GM18870 (cell line): ENCODE results near the gene FUBP3.

Experiments
- ATAC-seq: cut with Tn5 transposase; IDR thresholded peaks from one replicate; pipeline ENCODE4 v1.9.1; 2021; ENCODE audit warnings: moderate library complexity; ENCODE audit not compliant: unreplicated experiment

Gene FUBP3

DNA sequence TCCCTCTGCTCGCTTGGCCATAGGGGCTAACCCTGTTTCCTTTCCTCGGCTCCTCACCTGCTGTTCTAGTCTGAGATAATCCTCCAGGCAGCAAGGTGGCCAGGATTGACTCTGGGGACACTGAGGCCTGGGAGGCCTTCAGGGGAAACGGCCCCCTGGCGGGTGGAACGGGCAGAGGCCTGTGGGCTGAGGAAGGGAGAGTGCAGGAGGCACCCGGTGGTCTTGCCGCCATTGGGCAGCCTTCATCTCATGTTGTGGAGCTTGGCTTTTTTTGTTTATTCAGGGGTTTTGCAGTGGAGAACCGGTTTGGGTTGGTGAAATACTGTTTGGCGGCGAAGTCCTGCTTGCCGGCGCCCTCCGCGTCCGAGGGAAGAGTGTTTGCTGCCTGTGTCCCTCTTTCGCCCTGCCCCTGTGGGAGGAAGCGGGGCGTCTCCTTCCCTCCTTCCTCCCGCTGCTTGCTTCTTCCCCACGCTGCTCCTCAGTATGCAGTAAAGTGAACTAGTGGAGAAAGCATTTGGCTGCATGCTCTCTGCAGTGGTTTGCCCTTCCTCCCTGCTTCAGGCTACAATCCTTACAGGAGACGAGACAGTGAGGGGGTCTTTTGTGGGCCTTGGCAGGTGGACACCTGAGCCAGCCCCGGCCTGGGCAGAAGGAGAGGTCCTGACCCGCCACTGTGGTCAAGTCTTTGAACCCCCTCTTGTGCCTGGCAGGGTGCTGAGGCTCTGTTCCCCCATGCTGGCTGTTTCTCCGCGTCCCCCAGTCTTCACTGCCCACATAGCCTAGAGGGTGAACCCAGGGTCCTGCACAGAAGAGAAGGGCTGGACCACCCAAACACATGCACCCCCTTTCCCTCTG, 54.2 kb downstream of the FUBP3 start:
- no peak for ATAC-seq

DNA sequence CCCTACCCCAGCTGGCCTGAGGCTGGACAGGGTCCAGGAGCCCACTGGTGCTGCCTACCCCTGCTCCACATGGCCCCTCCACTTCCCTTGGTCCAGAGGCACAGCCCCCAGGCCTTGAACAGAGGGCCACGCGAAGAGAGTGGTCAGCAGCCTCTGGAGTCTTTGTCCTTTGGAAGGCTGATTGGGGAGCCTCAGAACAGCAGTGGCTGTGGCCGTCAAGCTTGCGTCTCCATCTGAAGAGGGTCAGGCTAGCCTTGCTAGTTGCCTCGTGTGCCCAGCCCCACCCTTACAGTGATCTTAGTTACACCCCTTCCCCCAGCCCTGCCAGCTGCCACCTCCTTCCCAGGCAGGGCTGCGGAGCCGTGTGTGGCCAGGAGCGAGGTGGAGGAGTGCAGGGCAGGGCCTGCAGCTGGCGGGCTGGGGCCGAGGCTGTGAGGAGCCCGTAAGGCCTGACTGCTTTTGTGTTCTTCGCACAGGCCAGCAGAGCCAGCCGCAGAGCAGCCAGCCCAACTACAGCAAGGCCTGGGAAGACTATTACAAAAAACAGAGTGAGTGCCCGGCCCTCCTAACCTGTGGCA, 54.9 kb downstream of the FUBP3 start:
- ATAC-seq = no peak

DNA sequence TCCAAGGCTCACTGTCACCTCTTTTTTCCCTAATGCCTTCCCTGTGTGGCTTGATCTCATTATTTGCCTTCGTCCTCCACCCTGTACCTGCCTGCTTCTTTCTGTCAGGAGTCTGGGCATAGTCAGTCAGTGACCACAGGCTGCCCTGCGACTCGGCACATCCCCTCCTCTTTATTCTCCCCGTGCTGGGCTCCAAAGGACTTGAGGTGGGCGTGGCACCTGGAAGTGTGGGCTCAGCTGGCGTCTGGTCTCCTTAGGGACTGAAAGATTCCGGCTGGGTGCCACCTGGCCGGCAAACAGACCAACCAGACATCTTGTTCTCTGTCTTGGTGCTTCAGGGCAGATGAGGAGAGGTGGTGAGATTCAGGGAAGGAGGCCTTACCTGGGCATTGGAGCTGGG, 55.4 kb downstream of the FUBP3 start:
- no peak for ATAC-seq

DNA sequence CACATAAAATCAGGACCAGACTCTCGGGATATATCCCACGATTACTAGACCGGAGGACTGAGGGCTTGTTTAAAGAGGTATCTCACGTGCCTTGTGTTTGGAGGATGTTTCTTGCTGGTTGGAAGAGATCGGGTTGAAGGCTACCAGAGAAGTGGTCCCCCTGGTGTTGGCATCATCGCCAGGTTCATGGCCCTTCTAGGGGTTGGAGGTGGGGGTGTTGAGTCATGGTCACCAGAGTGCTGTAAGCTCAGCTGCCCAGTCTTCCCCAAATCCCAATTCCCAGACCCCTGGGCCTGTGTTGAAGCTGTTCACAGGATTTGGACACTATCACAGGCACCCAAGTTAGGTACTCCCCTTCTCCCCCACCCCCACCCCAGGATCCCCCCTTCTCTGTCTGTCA, 55.9 kb downstream of the FUBP3 start:
- no peak for ATAC-seq

DNA sequence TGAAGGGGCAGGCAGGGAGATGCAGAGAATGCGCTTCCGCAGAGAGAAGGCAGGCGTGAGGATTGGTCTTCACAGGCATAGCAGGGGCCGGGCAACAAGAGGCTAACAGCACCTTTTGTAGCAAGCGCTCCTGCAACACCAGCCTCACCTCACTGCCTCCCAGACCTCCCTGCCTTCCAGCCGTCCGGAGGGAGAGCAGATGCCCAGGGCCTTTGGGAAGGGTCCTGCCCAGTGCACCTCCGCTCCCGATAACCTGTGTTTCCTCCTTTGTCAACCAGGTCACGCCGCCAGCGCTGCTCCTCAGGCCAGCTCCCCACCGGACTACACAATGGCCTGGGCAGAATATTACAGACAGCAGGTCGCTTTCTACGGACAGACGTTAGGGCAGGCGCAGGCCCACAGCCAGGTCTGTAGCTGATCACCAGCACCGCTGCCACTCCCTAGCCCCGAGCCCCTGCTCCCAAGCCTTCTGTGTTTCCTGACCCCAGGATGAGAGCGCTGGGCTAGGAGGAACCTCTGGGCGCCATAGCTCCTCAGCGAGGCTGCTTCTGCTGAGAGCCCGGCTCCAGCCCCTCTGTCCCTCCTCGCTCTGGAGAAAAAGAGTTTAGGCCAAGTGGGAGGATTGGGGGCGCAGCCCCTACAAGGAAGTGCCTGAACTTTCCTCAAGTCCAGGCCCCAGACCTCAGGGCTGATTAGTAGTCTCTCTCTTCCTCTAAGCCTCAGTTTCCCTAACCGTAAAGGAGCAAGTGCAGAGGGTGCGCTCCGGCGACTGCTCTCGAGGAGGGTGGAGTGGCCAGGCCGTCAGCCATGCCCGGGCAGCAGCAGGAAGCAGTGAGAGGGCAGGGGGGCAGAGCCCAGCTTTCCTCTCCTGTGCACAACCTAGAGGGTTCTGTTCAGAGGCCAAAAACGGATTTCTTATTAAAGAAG, 56.6 kb downstream of the FUBP3 start:
- no peak for ATAC-seq

DNA sequence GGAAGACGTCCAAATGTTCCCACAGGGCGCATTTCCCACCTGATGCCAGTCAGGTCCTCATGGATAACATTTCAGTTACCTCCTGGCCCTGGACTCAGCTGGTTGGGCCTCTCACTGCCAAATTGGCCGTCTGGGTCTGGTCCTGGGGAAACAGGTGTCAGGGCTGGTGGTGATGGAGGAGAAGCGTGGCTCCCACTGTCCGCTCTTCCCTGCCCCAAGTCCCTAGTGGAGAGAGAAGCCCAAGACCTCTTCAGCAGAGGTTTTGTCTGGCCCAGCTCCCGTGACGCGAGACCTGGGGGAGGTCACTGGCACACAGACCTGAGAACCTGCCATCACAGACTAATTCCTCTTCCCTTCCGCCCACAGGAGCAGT, 57.3 kb downstream of the FUBP3 start:
- ATAC-seq = no peak

DNA sequence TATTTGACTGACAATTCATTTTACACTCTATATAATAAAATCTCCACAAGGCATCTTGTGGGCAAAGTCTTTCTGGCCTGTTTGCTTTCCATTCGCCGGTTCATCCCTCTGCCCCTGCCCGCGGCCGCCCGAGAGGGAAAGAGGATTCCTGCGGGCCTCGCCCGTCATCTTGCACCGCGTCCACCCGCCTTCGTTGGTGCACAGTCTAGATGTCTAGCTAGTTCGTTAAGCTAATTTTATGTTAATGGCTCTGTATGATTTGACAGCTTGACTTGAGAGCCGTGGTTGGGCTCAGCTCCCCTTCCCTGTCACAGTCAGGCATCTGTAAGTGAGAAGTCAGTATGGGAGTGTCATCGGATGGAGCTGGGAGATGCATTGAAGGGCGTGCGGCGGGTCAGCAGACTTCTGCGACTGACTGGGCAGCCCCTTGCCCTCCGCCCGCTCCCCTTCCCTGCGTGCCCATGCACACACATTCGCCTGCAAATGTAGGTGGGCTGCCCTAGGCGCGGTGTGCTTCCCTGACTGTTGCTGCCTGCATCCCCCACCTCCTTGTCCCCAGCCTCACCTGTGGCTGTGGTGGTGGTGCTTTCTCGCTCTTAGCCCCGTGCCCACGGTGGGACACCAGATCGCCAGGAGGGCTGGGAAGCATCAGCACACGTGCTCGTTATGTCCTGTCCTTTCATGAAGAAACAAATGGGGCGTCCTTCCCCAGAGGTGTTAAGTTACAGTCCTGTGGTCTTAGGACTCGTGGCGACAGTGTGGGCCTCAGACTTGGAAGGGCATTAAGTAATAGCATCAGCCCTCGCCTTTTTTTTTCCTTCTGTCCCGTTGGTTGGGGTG, 59.1 kb downstream of the FUBP3 start:
- no peak for ATAC-seq

DNA sequence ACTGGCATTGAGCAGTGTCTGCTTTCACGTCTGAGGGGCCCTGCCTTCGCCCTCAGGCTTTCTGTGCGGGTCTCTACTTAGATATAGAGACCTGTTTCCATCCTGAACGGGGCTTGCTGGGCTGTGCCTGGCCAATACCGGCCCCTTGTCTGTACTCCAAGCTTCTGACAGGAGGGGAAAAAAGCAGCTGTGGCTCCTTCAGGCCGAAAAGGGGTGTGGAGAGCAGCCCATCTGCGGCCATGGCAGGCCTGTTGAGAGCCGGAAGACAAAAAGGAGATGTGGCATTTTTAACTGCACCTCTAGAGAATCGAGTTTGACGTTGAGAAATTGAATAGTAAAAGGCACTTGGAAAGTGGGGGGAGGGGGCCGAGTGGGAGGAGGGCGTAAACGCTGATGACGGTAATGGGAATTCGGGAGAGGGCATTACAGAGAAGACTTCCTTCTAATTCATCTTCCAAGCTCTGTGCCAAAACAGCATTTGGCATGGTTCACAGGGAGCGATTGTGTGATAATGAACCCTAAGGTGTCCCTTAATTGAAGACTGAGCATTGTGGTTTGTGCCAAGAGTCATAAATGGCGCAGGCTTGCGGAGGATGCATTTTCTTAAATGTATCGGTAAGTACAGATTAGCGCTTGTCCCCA, 59.9 kb downstream of the FUBP3 start:
- ATAC-seq = no peak

DNA sequence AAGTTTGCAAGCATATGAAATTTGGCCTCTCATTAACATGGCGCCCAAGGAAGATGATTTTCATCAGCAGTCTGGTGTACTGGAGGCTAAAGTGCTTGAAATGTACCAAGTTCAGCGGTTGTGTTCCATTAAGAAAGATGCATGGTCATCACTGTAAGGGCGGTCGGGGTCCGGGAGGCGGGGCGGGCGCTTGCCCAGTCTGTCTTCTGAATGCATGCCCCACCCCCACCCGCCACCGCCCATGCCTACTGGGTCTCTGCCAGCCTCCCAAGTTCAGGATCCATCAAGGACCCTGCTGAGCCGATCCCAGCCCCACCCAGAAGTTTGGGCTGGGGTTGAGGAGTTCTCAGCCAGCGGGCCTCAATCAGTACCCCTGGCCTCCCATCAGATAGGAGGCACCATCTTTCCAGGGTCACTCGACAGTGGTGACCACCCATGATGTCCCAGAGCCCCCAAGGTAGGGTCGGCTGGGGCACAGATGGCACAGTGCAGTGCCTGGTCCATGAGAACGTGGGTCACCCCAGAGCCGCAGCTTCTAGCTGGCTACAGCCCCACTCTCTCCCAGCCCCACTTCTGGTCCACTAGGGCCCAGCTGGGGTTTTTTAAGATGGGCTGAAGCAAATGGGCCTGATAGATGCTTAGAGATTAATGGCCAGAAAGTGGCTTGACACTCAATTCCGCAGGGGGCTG, 60.6 kb downstream of the FUBP3 start:
- ATAC-seq = no peak

DNA sequence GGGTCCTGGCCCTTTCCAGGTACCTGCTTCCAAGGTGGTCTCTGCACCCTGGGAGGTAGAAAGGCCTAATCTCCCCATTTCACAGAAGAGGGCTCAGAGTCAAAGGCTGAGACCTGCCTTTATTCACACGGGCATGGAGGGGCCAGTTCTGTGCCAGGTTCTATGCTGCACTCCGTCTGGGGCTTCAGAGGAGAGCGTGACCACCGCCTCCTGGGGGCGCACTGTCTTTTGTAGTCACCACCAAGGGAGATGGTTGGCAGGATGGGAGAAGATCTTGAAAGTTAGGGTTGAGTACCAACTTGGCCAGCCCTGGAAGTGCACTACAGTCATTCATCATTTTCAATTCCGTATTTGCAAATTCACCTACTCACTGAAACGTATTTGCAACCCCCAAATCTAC, 61.3 kb downstream of the FUBP3 start:
- ATAC-seq = no peak

DNA sequence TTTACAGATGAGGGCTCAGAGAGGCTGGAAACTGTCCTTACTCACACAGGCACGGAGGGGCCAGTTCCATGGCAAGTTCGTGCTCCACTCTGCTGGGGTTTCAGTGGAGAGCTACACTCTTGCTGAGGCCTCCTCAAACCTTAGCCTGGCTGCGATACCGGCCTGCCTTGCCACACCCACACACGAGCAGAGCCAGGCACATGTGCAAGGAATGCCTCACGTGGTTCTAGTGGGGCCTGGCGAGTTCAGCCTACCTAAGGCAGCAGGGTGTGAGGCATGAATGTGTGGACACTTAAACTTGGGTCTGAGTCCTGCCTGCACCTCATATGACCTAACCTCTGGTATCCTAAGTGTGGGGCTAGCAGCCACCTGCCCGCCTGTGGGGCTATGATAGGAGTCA, 63.5 kb downstream of the FUBP3 start:
- ATAC-seq = no peak

DNA sequence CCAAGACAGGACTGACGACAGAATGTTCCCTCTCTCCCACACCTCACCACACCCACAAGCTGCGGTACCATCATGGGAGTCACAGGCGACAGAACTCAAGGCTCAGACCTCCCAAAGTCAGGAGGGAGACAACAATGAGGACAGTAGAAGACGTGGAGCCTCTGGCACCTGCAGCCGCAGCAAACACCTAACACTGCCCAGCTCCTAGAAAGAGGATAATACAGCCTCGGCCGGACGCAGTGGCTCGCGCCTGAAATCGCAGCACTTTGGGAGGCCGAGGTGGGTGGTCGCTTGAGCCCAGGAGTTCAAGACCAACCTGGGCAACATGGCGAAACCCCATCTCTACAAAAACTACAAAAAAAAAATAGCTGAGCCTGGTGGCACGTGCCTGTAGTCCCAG, 71.8 kb downstream of the FUBP3 start:
- no peak for ATAC-seq

DNA sequence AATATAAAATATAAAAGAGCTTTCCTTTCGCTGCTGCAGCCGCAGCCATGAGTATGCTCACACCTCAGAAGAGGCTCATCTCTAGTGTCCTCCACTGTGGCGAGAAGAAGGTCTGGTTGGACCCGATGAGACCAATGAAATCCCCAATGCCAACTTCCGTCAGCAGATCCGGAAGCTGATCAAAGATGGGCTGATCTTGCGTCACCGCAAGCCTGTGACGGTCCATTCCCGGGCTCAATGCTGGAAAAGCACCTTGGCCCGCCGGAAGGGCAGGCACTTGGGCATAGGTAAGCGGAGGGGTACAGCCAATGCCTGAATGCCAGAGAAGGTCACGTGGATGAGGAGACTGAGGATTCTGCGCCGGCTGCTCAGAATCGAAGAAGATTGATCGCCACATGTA, 72.4 kb downstream of the FUBP3 start:
- no peak for ATAC-seq

DNA sequence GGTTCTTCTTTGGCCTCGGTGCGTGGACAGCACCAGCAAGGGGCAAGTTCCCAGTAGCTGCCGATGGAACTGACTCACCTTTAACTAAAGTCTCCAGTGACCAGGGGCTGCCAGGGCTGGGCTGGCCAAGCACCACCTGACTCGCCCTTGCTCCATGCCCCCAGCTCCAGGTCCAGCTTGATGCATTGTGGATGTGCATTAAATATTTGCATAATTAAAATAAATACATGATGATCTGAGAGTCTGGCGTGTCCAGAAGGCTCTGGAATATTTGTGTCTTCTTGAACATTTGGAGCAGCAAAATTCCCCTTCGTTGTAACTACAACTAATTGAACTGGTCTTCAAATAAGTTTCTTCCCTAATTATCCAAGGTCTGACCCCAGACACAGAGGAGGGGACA, 75.5 kb downstream of the FUBP3 start:
- ATAC-seq = no peak

DNA sequence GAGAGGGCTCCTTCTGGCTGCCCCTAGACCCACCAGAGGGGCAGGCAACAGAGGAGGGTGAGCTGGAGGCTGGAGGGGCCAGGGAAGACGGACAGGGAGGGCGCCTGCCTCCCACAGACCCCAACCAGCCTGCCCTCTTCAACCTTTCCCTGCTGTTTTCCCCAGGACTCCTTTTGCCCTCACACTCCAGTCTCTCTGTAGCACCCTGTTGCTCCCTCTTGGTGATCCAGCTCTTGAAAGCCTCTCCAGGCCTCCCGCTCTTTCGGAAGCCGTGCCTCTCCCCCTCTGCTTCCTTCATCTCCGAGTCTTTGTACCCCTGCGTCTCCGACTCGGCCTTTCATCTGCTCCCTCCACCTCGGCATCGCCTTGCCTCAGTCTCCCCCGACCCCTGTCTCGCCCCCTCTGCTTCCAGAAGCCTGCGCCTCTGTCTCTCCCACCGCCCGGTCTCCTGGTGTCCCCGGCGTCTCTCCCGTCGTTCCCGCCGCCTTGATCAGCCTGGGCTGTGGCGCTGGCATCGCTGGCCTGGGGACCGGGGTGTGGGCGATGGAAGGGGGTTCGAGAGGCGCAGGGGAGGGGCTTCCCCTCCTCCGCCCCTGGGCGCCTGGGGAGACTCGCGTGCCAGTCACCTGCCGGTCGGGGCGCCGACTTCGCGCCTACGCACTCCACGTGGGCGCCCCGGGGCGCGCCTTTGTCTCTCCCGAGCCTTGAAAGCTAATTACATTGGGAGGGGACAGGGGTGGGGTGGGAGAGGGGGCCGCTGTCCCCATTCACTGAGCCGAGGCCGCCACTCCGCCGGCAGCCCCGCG, 79.7 kb downstream of the FUBP3 start:
- no peak for ATAC-seq

DNA sequence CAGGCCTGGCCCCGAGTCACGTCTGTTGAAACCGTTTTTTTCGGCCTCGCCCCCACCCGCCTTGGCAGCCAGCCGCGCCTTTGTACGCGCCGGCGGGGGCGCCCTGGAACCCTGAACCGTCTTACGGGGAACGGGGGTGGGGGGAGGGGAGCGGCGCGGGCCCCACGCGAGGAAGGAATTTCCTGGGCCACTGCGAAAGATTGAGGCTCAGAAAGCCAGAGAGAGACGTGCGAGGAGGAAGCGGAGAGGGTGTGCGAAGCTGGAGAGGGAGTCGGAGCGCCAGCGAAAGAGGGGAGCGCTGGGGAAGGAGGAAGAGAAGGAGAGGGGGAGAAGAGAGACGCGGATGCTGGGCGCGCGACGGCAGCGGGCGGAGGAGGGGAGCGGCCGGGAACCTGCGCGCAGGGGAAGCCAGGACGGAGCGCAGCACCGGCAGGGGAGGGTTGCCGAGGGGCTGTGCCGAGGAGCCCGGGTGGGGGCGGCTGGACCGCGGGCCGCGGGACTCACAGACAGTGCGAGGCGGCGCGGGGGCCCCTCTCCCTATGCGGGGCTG, 80.4 kb downstream of the FUBP3 start:
- ATAC-seq = no peak

DNA sequence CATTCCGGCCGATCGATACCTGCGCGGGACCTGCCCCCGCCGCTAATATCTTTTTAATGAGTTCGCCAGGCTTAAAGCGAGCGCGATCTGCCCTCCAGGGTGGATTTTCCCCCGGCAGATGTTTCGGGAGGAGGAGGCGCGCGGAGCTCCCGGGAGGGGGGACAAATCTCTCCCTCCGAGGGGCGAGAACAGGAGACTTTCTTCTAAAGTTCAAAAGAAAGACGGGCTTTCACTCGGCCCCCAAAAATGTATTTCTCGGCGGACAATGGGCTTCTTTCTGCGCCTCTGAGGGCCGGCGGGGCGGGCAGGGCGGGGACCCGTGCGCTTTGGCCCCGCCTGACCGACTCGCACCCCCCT, 80.9 kb downstream of the FUBP3 start:
- no peak for ATAC-seq

DNA sequence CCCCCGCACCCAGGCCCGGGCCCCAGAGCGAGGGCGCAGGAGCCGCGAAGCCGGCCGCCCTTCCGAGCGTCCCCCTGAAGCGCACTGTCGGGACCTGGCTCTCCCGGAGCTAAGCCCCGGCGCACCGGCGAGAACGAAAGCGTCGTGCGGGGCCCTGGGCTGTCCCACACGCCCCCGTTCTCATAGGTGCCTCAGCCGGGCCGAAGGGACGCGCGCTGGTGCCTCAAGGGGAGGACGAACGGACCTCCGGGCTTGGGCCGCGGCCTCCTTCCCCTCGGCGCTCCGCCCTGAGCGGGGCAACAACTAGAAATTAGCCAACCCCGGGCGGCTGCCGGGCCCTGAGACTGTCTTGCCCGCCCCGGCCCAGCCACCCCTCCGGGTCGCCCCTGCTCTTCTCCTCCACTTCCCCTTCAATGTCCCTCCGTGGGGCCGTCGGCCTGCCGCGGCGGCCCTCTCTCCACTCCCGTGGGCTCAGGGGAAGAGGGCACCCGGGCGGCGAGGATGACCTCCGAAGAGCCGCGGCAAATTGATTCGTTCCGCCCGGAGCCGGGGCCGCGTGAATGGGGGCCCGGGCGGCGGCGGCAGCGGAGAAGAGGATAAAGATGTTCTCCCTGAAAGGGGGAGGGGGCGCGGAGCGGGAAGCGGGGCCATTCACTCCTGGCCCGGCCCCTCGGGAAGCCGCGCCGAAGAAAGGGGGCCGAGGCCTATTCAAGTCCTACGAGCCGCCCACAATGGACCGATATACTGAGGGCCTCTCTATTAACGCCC, 81.5 kb downstream of the FUBP3 start:
- no peak for ATAC-seq
